HCT116 (cell line): Measurements from ENCODE around the gene METTL6. TPM values are rescaled to one million over a fixed set of nuclear protein-coding genes. Genes with fewer than 3 reads are reported as not detected.

Experiments
- ATAC-seq: fragments of 200-7000 bp; cut with Tn5 transposase; 2 replicates; pipeline ENCODE4 v1.9.1; 2020; ENCODE audit warnings: mild to moderate bottlenecking, moderate library complexity
- BruUV-seq: library from RNA; stranded (reverse); fragments of 400-500 nt; replicated peaks from 2 replicates; lab custom pipeline; 2021; lab: Mats Ljungman, UMichigan
- CTCF ChIA-PET: fragments of 300-600 bp; sonication (Branson Sonifier 250); formaldehyde crosslinking; loops from one replicate; lab custom pipeline; 2021; ENCODE audit warnings: antibody characterized with exemption; lab: Charles Lee
- POLR2A ChIA-PET: fragments of 300-600, 350-600 bp; sonication (Branson Sonifier 250); formaldehyde crosslinking; loops from one replicate; lab custom pipeline; 2021; ENCODE audit warnings: antibody characterized with exemption; lab: Charles Lee
- RAD21 ChIA-PET, 2 experiments: fragments of 300-600 bp; sonication (Branson Sonifier 250); formaldehyde crosslinking; loops; one replicate each; lab custom pipeline; 2023; ENCODE audit warnings: low total read pairs in 2 of 2; ENCODE audit not compliant: uncharacterized antibody in 2 of 2, unreplicated experiment in 2 of 2, low non-redundant PET in 1 of 2; lab: Charles Lee
- DNase-seq: peaks from one replicate; pipeline ENCODE4 v3.0.0-alpha.2; 2010; ENCODE audit warnings: low read depth, low spot score
- H2AFZ ChIP-seq: fragments of 200-600 bp; shearing (Covaris generic), sonication (generic); 2 replicates; pipeline ENCODE4 v1.6.1; 2017; ENCODE audit warnings: low read depth, mixed run types, mixed read lengths, antibody characterized with exemption, low read length; ENCODE audit not compliant: poor library complexity, severe bottlenecking
- H3K27ac ChIP-seq: 2 replicates; pipeline ENCODE4 v1.5.1; 2012; ENCODE audit warnings: low read depth, low read length
- H3K27me3 ChIP-seq: fragments of 200-600 bp; sonication (generic); 2 replicates; pipeline ENCODE4 v1.6.1; 2016; ENCODE audit warnings: mixed run types, low read length, mixed read lengths; ENCODE audit not compliant: insufficient read depth
- H3K36me3 ChIP-seq, 2 experiments: fragments of 200-500 bp in 1 of 2; fragments of 200-600 bp in 1 of 2; sonication (Bioruptor generic) in 1 of 2; sonication (generic) in 1 of 2; 2 replicates each; pipeline versions ENCODE4 v1.5.1 to v1.6.1; 2014 to 2016; ENCODE audit warnings: low read length in 2 of 2, inconsistent platforms in 1 of 2, mixed read lengths in 1 of 2, mixed run types in 1 of 2; ENCODE audit not compliant: insufficient read depth in 2 of 2, control insufficient read depth in 1 of 2
- H3K4me1 ChIP-seq, 2 experiments: fragments of 200-600 bp in 1 of 2; sonication (generic) in 1 of 2; 2 replicates each; pipeline versions ENCODE4 v1.5.1 to v1.6.1; 2012 to 2017; ENCODE audit warnings: low read length in 2 of 2, inconsistent platforms in 1 of 2, mild to moderate bottlenecking in 1 of 2, mixed read lengths in 1 of 2, mixed run types in 1 of 2, moderate library complexity in 1 of 2; ENCODE audit not compliant: insufficient read depth in 2 of 2, control insufficient read depth in 1 of 2
- H3K4me2 ChIP-seq: fragments of 200-600 bp; sonication (generic); 2 replicates; pipeline ENCODE4 v1.6.1; 2017; ENCODE audit warnings: mixed run types, low read length, mixed read lengths
- H3K4me3 ChIP-seq, 2 experiments: fragments of 200-600 bp in 1 of 2; sonication (generic) in 1 of 2; replicated peaks in 1 of 2; 2 replicates each; pipeline ENCODE4 v1.5.1; 2011 to 2016; ENCODE audit warnings: low read length in 2 of 2, control low read depth in 1 of 2, low read depth in 1 of 2, mild to moderate bottlenecking in 1 of 2, mixed read lengths in 1 of 2, mixed run types in 1 of 2
- H3K79me2 ChIP-seq: fragments of 200-600 bp; sonication (generic); 2 replicates; pipeline ENCODE4 v1.6.1; 2017; ENCODE audit warnings: mild to moderate bottlenecking, mixed run types, low read length, moderate library complexity, mixed read lengths; ENCODE audit not compliant: insufficient read depth
- H3K9ac ChIP-seq: fragments of 200-600 bp; sonication (generic); 2 replicates; pipeline ENCODE4 v1.6.1; 2016; ENCODE audit warnings: low read length, mixed read lengths
- H3K9me2 ChIP-seq: fragments of 200-600 bp; sonication (generic), shearing (Covaris generic); 2 replicates; pipeline ENCODE4 v1.6.1; 2017; ENCODE audit warnings: mixed run types, mild to moderate bottlenecking, moderate library complexity; ENCODE audit not compliant: insufficient read depth
- H3K9me3 ChIP-seq, 2 experiments: fragments of 200-500 bp in 1 of 2; fragments of 200-600 bp in 1 of 2; sonication (Bioruptor generic) in 1 of 2; sonication (generic) in 1 of 2; 2 replicates each; pipeline ENCODE4 v1.6.1; 2014 to 2017; ENCODE audit warnings: low read length in 2 of 2, mixed read lengths in 2 of 2, inconsistent platforms in 1 of 2, low read depth in 1 of 2, mild to moderate bottlenecking in 1 of 2, mixed run types in 1 of 2, moderate library complexity in 1 of 2; ENCODE audit not compliant: control insufficient read depth in 1 of 2, insufficient read depth in 1 of 2
- H4K20me1 ChIP-seq: fragments of 200-600 bp; sonication (generic), shearing (Covaris generic); 2 replicates; pipeline ENCODE4 v1.6.1; 2017; ENCODE audit warnings: mixed run types, mild to moderate bottlenecking, moderate library complexity; ENCODE audit not compliant: insufficient read depth
- EGR1 ChIP-seq: IDR thresholded peaks from 2 replicates; pipeline ENCODE4 v1.6.1; 2012; ENCODE audit warnings: low read depth
- JUND ChIP-seq: IDR thresholded peaks from 2 replicates; pipeline ENCODE4 v1.6.1; 2012
- RAD21 ChIP-seq: IDR thresholded peaks from 2 replicates; pipeline ENCODE4 v1.6.1; 2012; ENCODE audit warnings: low read depth, mild to moderate bottlenecking
- SIN3A ChIP-seq: IDR thresholded peaks from 2 replicates; pipeline ENCODE4 v1.6.1; 2012; ENCODE audit warnings: low read depth
- intact Hi-C: fragments of 100-400 bp; cut with micrococcal nuclease; formaldehyde crosslinking; loops from 2 replicates; pipeline ENCODE4 v1.10.0; 2022
- total RNA-seq: library from RNA; stranded (reverse); gene quantifications from one replicate; pipeline ENCODE4 v1.2.1, GENCODE V29; 2021; ENCODE audit not compliant: unreplicated experiment
- TF ChIP-seq, protein P1 (sequence below): IDR thresholded peaks from 2 replicates; pipeline ENCODE4 v1.6.1; 2012; ENCODE audit warnings: low read depth

Gene METTL6
- total RNA-seq, 1 experiment from 2014 or later = 14.7 TPM

DNA sequence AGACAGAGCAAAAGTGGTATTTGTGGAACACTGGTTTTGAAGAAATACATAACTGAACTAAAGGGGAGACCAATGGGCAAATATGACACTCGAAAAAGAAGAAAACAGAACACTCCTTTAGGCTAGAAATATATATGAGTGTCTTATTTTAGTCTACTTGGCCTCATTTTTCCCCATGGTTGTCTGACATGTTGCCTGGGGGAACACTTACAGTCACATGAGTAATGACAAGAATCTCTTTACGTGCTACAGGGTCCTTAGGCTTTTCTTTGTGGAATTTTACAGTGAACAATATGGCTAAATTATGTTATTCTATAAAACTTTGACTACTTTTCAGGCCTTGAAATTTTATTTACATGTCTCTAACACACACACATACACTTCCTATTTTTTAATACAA, 17.6 kb downstream of the METTL6 start:
- H3K9ac ChIP-seq = no peak overlapping the region
- ChIA-PET RAD21 (no interaction called here), CTCF (no interaction called here), POLR2A (no interaction called here)
- H3K27ac ChIP-seq = no peak overlapping the region
- ATAC-seq = no peak
- no peak for DNase-seq
- BruUV-seq = no TSS peak
- no peaks in the 10 kb centered on the region for H4K20me1 ChIP-seq
- H3K79me2 ChIP-seq = no peaks in the 10 kb centered on the region
- no peak overlapping the region for H2AFZ ChIP-seq
- peaks cover 14 to 19% of the 10 kb centered on the region in 2 experiments; a peak in 3 of 4 replicates for H3K36me3 ChIP-seq
- H3K9me3 ChIP-seq = no peaks in the 10 kb centered on the region
- TF ChIP-seq RAD21 = no peak
- no peak for TF ChIP-seq SIN3A
- TF ChIP-seq EGR1 = no peak
- no peak for TF ChIP-seq JUND
- TF ChIP-seq, protein P1, sequence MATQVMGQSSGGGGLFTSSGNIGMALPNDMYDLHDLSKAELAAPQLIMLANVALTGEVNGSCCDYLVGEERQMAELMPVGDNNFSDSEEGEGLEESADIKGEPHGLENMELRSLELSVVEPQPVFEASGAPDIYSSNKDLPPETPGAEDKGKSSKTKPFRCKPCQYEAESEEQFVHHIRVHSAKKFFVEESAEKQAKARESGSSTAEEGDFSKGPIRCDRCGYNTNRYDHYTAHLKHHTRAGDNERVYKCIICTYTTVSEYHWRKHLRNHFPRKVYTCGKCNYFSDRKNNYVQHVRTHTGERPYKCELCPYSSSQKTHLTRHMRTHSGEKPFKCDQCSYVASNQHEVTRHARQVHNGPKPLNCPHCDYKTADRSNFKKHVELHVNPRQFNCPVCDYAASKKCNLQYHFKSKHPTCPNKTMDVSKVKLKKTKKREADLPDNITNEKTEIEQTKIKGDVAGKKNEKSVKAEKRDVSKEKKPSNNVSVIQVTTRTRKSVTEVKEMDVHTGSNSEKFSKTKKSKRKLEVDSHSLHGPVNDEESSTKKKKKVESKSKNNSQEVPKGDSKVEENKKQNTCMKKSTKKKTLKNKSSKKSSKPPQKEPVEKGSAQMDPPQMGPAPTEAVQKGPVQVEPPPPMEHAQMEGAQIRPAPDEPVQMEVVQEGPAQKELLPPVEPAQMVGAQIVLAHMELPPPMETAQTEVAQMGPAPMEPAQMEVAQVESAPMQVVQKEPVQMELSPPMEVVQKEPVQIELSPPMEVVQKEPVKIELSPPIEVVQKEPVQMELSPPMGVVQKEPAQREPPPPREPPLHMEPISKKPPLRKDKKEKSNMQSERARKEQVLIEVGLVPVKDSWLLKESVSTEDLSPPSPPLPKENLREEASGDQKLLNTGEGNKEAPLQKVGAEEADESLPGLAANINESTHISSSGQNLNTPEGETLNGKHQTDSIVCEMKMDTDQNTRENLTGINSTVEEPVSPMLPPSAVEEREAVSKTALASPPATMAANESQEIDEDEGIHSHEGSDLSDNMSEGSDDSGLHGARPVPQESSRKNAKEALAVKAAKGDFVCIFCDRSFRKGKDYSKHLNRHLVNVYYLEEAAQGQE = no peak
- no peaks in the 10 kb centered on the region for H3K4me1 ChIP-seq
- no peak overlapping the region for H3K4me3 ChIP-seq
- H3K27me3 ChIP-seq = no peaks in the 10 kb centered on the region
- no peak overlapping the region for H3K4me2 ChIP-seq
- intact Hi-C loops = no loop called here
- no peaks in the 10 kb centered on the region for H3K9me2 ChIP-seq

DNA sequence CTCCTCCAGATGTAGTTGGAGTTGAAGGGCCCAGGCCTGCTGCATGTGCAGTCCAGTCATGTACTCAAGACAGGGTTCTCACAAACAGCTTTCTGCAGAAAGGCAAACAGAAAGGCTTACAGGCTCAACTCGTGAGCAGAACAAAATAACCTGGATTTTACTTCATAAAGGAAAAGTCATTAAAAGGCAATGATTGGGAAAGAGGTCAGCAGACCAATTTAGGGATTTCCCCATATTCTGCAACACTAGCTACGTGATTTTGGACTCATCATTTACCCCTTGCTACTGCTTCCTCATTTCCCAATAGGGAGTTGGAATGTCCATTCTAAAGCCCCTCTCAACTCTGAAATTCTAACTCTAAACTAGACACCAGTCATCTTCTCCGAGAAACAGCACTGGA, 18.1 kb downstream of the METTL6 start:
- intact Hi-C loops = no loop called here
- POLR2A ChIA-PET = no interaction called here
- Histone ChIP-seq H2AFZ (no peak overlapping the region), H3K4me2 (no peak overlapping the region), H3K36me3 (peaks cover 14 to 16% of the 10 kb centered on the region in 2 experiments; a peak in 3 of 4 replicates), H3K27ac (no peak overlapping the region), H3K4me1 (no peaks in the 10 kb centered on the region), H4K20me1 (no peaks in the 10 kb centered on the region), H3K27me3 (no peaks in the 10 kb centered on the region), H3K9me3 (no peaks in the 10 kb centered on the region), H3K79me2 (no peaks in the 10 kb centered on the region), H3K9ac (no peak overlapping the region), H3K9me2 (no peaks in the 10 kb centered on the region), H3K4me3 (no peak overlapping the region)
- no peak for DNase-seq
- RAD21 ChIA-PET = no interaction called here
- no TSS peak for BruUV-seq
- ATAC-seq = no peak
- no peak for TF ChIP-seq RAD21
- CTCF ChIA-PET = no interaction called here
